GM12875 (cell line): Measurements from ENCODE around the gene TTBK2.

Experiments used
- H3K4me3 ChIP-seq: one replicate; pipeline ENCODE4 v1.5.1; 2011; ENCODE audit warnings: low read depth, low read length, control low read depth
- TF ChIP-seq, protein P1 (sequence below): IDR thresholded peaks from 2 replicates; pipeline ENCODE4 v1.5.1; 2011; ENCODE audit warnings: low read depth, mild to moderate bottlenecking, control low read depth, inconsistent platforms, low read length, moderate library complexity, borderline replicate concordance; ENCODE audit not compliant: insufficient read depth

The TTBK2 gene

DNA sequence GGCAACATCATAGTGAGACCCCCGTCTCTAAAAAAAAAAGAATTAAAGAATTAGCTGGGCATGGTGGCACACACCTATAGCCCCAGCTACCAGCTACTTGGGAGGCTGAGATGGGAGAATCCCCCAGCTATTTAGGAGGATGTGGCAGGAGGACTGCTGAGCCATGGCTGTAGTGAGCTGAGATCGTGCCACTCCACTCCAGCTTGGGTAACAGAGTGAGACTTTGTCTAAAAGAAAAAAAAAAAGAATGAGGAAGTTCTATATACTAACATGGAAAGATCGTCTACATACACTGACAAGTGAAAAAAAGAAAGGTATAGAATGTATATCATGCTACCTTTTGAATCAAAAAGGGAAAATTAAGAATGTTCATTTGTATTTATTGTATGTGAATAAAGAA, 99.8 kb downstream of the TTBK2 start:
- TF ChIP-seq, protein P1, sequence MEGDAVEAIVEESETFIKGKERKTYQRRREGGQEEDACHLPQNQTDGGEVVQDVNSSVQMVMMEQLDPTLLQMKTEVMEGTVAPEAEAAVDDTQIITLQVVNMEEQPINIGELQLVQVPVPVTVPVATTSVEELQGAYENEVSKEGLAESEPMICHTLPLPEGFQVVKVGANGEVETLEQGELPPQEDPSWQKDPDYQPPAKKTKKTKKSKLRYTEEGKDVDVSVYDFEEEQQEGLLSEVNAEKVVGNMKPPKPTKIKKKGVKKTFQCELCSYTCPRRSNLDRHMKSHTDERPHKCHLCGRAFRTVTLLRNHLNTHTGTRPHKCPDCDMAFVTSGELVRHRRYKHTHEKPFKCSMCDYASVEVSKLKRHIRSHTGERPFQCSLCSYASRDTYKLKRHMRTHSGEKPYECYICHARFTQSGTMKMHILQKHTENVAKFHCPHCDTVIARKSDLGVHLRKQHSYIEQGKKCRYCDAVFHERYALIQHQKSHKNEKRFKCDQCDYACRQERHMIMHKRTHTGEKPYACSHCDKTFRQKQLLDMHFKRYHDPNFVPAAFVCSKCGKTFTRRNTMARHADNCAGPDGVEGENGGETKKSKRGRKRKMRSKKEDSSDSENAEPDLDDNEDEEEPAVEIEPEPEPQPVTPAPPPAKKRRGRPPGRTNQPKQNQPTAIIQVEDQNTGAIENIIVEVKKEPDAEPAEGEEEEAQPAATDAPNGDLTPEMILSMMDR = no peak
- H3K4me3 ChIP-seq = no peak overlapping the region

DNA sequence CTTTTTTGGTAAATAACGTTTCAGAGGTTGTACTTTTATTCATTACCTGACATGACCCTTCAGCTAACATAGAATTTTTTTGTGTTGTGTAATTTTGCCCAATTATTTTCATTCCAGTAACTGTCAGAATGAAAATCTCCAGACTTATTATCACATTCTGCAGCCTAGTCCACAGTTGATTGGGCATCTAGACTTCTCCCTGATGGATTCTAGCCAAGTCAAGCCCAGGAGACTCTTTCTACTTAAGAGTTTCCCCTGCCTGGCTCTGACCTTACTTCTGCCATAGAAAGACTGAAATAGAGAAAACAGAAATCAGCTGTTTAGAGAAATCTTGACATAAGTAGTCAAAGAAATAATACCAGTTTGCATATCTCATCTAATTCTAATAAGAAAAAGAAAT, 100.8 kb downstream of the TTBK2 start:
- no peak overlapping the region for H3K4me3 ChIP-seq
- TF ChIP-seq, protein P1 = no peak

DNA sequence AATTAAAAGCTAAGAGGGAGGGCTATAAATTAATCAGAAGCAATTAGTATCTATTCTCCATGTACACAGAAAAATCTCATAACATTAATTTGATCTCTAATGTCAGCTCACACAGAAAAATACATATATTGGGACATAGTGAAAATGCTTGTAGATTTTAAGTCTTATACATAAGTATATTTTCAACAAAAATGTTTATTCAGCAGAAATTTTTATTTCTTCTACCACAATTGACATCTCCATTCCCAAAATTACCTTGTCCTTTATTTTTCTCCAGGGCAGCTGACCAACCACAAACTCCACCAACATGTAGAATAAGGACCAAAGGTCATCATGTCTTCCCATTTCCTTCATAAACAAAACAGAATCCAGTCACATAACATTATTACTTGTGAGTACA, 109.1 kb downstream of the TTBK2 start:
- H3K4me3 ChIP-seq = no peak overlapping the region
- TF ChIP-seq, protein P1 = no peak

DNA sequence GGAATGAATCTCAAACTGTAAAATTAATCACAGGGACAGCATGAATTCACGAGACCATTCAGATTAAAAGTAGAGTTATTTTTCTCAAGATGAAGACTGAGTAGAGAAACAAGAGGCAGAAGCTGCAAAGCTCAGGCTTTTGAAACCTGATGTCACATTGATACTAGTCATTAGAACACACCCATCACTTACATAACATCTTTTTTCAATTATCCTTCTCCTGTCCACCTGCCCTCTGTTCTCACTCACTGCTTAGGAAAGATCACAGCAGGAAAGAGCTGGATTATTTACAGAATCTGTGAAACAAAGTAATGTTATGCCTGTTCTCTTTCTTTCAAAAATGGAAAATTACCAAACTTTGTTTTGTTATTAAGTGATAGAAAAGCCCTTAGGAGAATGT, 111.7 kb downstream of the TTBK2 start:
- no peak overlapping the region for H3K4me3 ChIP-seq
- TF ChIP-seq, protein P1 = no peak

DNA sequence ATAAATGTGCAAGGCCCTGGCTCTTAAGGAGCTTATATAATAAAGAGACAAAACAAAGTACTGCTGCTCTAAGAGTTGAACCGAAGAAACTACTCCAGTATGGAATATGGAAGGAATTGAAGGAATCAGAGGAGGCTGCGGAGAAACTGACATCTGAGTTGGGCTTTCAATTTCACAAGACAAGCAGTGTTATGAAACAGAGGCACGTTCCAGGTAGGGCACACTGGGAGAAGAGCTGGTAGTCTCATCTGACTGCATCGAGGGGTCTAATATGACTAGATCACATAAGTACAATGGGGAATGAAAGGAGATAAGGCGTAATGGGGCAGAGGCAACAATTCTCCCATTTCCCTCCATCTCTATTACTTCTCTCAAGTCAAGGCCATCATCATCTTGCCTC, 115.3 kb downstream of the TTBK2 start:
- no peak overlapping the region for H3K4me3 ChIP-seq
- TF ChIP-seq, protein P1 = no peak

DNA sequence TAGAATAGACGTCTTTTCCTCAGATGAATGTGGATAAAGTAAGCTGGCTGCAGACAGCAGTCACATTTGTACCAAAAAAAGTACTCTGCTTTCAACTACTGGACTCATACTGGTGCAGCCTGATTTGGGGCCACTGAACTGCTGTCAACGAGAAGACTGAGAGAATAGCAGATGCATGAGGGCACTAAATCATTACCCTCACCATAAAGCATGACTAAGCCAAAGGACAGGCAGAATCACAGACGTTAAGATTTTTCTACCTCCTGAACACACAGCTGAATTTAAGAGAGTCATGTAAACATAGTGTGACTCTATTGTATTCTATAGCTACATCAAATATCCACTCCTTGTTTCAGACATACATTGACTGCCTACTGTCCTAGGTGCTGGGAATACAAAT, 115.8 kb downstream of the TTBK2 start:
- TF ChIP-seq, protein P1 = no peak

DNA sequence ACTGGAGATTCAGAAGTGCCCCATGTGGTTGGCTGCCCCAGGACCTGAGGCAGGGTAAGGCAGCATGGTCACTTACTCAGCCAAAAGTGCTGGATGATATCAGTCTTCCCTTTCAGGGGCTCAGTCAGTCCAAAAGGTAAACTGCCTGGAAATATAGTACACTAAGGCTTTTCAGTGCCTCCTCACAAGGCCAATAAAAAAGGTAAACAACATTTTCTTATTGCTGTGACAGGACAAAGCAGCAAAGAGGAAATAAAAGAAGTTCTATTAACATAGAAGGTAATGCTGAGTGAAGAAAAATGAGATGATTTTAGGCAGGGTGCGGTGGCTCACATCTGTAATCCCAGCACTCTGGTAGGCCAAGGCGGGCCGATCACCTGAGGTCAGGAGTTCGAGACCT, 117.1 kb downstream of the TTBK2 start:
- H3K4me3 ChIP-seq = no peak overlapping the region
- TF ChIP-seq, protein P1 = no peak

More for the DNA sequence above, 115.8 kb downstream of the TTBK2 start:
- H3K4me3 ChIP-seq = no peak overlapping the region
